Liver (tissue), 3 donors: Measurements from ENCODE around the gene GSTA3.
"Not testable (repeated sequence)": the region's sequence is repeated elsewhere in the genome, so short reads cannot be mapped to it uniquely, and the experiment has no call there.

Experiments used
- CTCF ChIP-seq: fragments of 150-350 bp; IDR thresholded peaks from 2 replicates; pipeline ENCODE4 v1.5.1; 2017; ENCODE audit warnings: improper control_type of control experiment, low read depth, low read length; ENCODE audit not compliant: missing input control
- EGR1 ChIP-seq, 2 donors: IDR thresholded peaks; 2 replicates each; pipeline ENCODE4 v1.6.1; 2016 to 2018; ENCODE audit warnings: antibody characterized with exemption in 2 of 2, low read depth in 2 of 2
- FOXA1 ChIP-seq: IDR thresholded peaks from 2 replicates; pipeline ENCODE4 v1.6.1; 2016; ENCODE audit warnings: antibody characterized with exemption
- MAX ChIP-seq: IDR thresholded peaks from 2 replicates; pipeline ENCODE4 v1.6.1; 2016; ENCODE audit warnings: antibody characterized with exemption
- ZBTB33 ChIP-seq: IDR thresholded peaks from 2 replicates; pipeline ENCODE4 v1.6.1; 2016; ENCODE audit warnings: antibody characterized with exemption
- donor health status: healthy.
- donor health status: healthy.

GRCh38 chr6:52870335-52871091 is 39.0 kb downstream of the GSTA3 start:
- TF ChIP-seq FOXA1; CTCF; MAX; ZBTB33; EGR1 (IDR thresholded peaks at IDR 0.05; ENCODE audit: low read depth in 2 of 2): not testable (repeated sequence)
